Skeletal muscle tissue (tissue), 4 donors: ENCODE measurements around the gene PRKCE. TPM values are rescaled to one million over a fixed set of nuclear protein-coding genes. Genes with fewer than 3 reads are reported as not detected.

ENCODE experiments used
- H3K27ac ChIP-seq: one replicate; pipeline ENCODE4 v1.7.0; 2013; ENCODE audit warnings: mild to moderate bottlenecking, low read depth, low read length, inconsistent platforms
- H3K27me3 ChIP-seq, 3 donors: one replicate each; pipeline ENCODE4 v1.7.0; 2013; ENCODE audit warnings: low read length in 3 of 3; ENCODE audit not compliant: control insufficient read depth in 3 of 3, insufficient read depth in 3 of 3
- H3K36me3 ChIP-seq, 3 donors: one replicate each; pipeline ENCODE4 v1.7.0; 2013; ENCODE audit warnings: low read length in 3 of 3; ENCODE audit not compliant: control insufficient read depth in 3 of 3, insufficient read depth in 3 of 3
- H3K4me1 ChIP-seq, 3 donors: one replicate each; pipeline ENCODE4 v1.7.0; 2013; ENCODE audit warnings: low read length in 3 of 3, mild to moderate bottlenecking in 3 of 3; ENCODE audit not compliant: control insufficient read depth in 3 of 3, insufficient read depth in 3 of 3
- H3K4me3 ChIP-seq, 3 donors: one replicate each; pipeline ENCODE4 v1.7.0; 2013; ENCODE audit warnings: low read length in 3 of 3
- H3K9ac ChIP-seq, 3 donors: one replicate each; pipeline ENCODE4 v1.7.0; 2013; ENCODE audit warnings: low read length in 3 of 3, mild to moderate bottlenecking in 3 of 3, moderate library complexity in 2 of 3, low read depth in 1 of 3
- H3K9me3 ChIP-seq, 3 donors: one replicate each; pipeline ENCODE4 v1.7.0; 2013; ENCODE audit warnings: low read length in 3 of 3; ENCODE audit not compliant: control insufficient read depth in 3 of 3
- total RNA-seq: library from RNA; depleted of rRNA; stranded (reverse); fragments of >200 nt; gene quantifications from one replicate; pipeline ENCODE4 v1.2.3, GENCODE V29; 2014
- donor health status: Osteomylitis.

PRKCE gene
- total RNA-seq, 1 donor from 2014 or later: 9.4 TPM

GRCh38 chr2:45728458-45728942 is 77.0 kb downstream of the PRKCE start:
- no peaks in the 10 kb centered on the region for H3K27me3 ChIP-seq
- H3K36me3 ChIP-seq: no peaks in the 10 kb centered on the region
- H3K4me3 ChIP-seq: no peak overlapping the region
- no peaks in the 10 kb centered on the region for H3K9me3 ChIP-seq
- H3K9ac ChIP-seq: no peak overlapping the region
- peaks cover 0 to 11% (median 4%) of the 10 kb centered on the region in 3 donors for H3K4me1 ChIP-seq
- no peak overlapping the region for H3K27ac ChIP-seq

DNA sequence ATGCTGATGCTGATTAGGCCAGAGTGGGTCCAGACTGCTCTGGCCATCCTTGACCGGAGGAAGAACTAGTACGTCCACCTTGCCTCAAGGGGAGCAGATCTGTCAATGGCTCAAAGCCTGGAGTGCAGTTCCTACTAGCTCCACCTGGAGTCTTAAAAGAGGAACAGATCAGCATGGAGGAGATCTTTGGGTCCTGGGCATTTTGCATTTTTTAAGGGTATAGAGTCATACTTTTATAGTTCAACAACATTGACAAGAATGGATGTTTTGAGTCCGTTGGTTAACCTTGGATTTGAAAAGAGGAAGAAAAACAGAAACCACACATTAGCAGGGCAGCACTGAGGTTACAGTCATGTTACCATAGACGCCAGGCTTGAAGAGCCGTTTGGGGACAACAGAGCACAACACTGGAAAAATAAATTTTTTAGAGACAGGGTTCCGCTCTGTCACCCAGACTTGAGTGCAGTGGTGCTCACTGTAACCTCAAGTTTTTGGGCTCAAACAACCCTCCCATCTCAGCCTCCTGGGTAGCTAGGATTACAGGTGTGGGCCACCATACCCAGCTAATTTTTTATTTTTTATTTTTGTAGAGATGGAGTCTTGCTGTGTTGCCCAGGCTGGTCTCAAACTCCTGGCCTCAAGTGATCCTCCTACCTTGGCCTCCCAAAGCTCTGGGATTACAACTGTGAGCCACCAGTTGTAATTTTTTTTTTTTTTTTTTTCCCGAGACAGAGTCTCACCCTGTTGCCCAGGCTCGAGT is 78.5 kb downstream of the PRKCE start:
- Histone ChIP-seq H3K27ac (no peak overlapping the region), H3K27me3 (no peaks in the 10 kb centered on the region), H3K9me3 (no peaks in the 10 kb centered on the region), H3K4me3 (no peak overlapping the region), H3K9ac (no peak overlapping the region), H3K36me3 (no peaks in the 10 kb centered on the region), H3K4me1 (no peaks in the 10 kb centered on the region)

- Histone ChIP-seq H3K4me1 (no peaks in the 10 kb centered on the region), H3K27me3 (no peaks in the 10 kb centered on the region), H3K27ac (no peak overlapping the region), H3K4me3 (no peak overlapping the region), H3K9ac (no peak overlapping the region), H3K9me3 (no peaks in the 10 kb centered on the region), H3K36me3 (no peaks in the 10 kb centered on the region)
Measured at GRCh38 chr2:45731141-45731540, 79.7 kb downstream of the PRKCE start.

DNA sequence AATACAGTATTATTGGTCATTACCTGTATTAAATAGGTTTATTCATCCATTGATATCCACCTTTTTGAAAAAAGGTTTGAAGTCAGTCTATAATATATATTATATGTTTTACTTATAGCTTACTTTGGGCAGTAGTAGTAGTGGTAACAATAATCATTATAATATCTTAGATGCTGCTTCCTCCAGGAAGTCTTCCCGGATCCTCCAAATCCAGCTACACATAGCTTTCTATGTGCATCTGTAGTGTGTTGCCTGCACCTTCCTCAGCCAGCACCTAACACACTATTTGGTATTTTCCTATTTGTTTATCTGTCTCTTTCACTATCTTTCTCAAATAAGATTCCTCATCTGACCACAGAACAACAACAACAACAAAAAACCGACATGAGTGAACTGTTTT is 81.0 kb downstream of the PRKCE start:
- no peaks in the 10 kb centered on the region for H3K4me1 ChIP-seq

DNA sequence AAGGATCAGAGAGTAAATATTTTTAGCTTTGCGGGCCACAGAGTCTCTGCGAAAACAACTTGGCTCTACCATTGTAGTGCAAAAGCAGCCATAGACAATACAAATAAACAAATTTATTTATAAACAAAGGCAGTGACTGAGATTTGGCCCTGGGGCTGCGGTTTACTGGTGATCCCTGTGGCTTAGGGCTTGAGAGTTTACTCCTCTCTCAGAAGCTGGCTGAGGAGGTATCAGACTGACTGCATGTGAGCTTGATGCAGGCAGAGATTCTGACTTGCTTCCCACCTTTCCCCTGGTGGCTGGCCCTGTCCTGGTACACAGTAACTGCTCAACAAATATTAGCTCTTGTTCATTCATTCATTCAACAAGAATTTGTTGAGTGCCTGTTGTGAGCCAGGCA is 81.5 kb downstream of the PRKCE start:
- Histone ChIP-seq H3K9ac (no peak overlapping the region), H3K36me3 (peaks cover 0 to 4% (median 0%) of the 10 kb centered on the region in 3 donors), H3K9me3 (no peaks in the 10 kb centered on the region), H3K4me1 (no peaks in the 10 kb centered on the region), H3K27me3 (no peaks in the 10 kb centered on the region), H3K27ac (no peak overlapping the region), H3K4me3 (no peak overlapping the region)

More for the DNA sequence above, 81.0 kb downstream of the PRKCE start:
- no peak overlapping the region for H3K27ac ChIP-seq
- no peak overlapping the region for H3K4me3 ChIP-seq
- no peaks in the 10 kb centered on the region for H3K9me3 ChIP-seq
- peaks cover 0 to 4% (median 0%) of the 10 kb centered on the region in 3 donors for H3K36me3 ChIP-seq
- H3K9ac ChIP-seq: no peak overlapping the region
- H3K27me3 ChIP-seq: no peaks in the 10 kb centered on the region

GRCh38 chr2:45734336-45734735 is 82.9 kb downstream of the PRKCE start:
- peaks cover 0 to 4% (median 0%) of the 10 kb centered on the region in 3 donors for H3K36me3 ChIP-seq
- H3K27me3 ChIP-seq: no peaks in the 10 kb centered on the region
- no peaks in the 10 kb centered on the region for H3K9me3 ChIP-seq
- H3K27ac ChIP-seq: no peak overlapping the region
- H3K4me1 ChIP-seq: no peaks in the 10 kb centered on the region
- no peak overlapping the region for H3K9ac ChIP-seq
- H3K4me3 ChIP-seq: no peak overlapping the region

GRCh38 chr2:45734952-45735351 is 83.5 kb downstream of the PRKCE start:
- no peak overlapping the region for H3K9ac ChIP-seq
- H3K4me1 ChIP-seq: no peaks in the 10 kb centered on the region
- no peak overlapping the region for H3K4me3 ChIP-seq
- H3K36me3 ChIP-seq: peaks cover 0 to 4% (median 0%) of the 10 kb centered on the region in 3 donors
- no peak overlapping the region for H3K27ac ChIP-seq
- H3K27me3 ChIP-seq: no peaks in the 10 kb centered on the region
- no peaks in the 10 kb centered on the region for H3K9me3 ChIP-seq

- Histone ChIP-seq H3K9me3 (no peaks in the 10 kb centered on the region), H3K27me3 (no peaks in the 10 kb centered on the region), H3K27ac (no peak overlapping the region), H3K4me3 (no peak overlapping the region), H3K4me1 (peaks cover 0 to 9% (median 4%) of the 10 kb centered on the region in 3 donors), H3K36me3 (peaks cover 0 to 4% (median 0%) of the 10 kb centered on the region in 3 donors), H3K9ac (no peak overlapping the region)
Measured at GRCh38 chr2:45736757-45737704, 85.6 kb downstream of the PRKCE start.

- H3K4me3 ChIP-seq: no peak overlapping the region
- H3K27ac ChIP-seq: no peak overlapping the region
- H3K36me3 ChIP-seq: peaks cover 0 to 4% (median 0%) of the 10 kb centered on the region in 3 donors
- H3K9me3 ChIP-seq: no peaks in the 10 kb centered on the region
- no peak overlapping the region for H3K9ac ChIP-seq
- peaks cover 0 to 9% (median 4%) of the 10 kb centered on the region in 3 donors for H3K4me1 ChIP-seq
- H3K27me3 ChIP-seq: no peaks in the 10 kb centered on the region
Measured at GRCh38 chr2:45739796-45740485, 88.5 kb downstream of the PRKCE start.
